ENCODE measurements around the gene EVC2.
A peak's percentile ranks its signal among the peaks of the same experiment; 100 is the strongest.

The EVC2 gene

DNA sequence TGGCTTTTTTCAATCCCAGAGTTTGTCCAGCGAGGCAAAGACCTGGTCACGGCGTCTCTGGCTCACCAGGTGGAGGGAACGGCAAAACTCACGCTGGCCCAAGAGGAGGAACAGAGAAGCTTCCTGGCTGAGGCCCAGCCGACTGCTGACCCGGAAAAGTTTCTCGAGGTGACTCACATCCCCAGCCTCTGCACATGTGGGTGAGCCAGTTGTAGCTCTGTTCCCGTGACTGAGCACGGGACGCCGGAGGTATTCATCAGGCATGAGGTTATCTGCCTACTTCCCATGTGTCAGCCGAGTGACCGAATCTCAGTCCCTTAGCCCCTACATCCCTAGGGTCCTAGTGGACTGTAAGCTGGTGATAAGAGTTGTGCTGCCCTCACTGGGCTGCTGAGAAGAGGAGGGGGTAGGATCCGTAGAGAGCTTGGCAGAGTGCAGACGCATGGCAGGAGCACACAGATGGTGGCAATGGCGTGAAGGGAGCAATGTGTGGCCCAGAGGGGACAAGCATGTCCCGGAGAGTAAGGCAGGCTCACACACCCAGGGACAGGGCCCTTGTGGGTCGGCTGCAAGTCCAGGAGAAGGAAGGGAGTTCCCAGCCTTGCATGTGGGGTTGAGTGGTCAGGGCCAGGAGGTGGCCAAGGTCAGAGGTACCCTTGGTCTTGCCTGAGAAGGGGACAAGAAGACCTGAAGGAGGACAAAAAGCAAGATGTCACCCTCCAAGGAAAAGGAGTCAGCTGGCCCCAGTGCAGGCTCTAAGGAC, 45.6 kb upstream of the EVC2 start:
- Histone ChIP-seq H3K14ac (ENCODE audit: low read length) (no peak overlapping the region), H3K4me1 (ENCODE audit: control insufficient read depth in 2 of 2, insufficient read depth in 1 of 2, low read depth in 1 of 2, low read length in 2 of 2) (peaks cover 0 to 12% of the 10 kb centered on the region in 2 donors), H3K79me1 (ENCODE audit: low read depth, low read length) (no peaks in the 10 kb centered on the region), H2BK15ac (ENCODE audit: low read length) (no peak overlapping the region), H3K27me3 (ENCODE audit: control insufficient read depth in 3 of 3, insufficient read depth in 3 of 3, low read depth in 1 of 3, low read length in 3 of 3) (no peaks in the 10 kb centered on the region), H4K8ac (ENCODE audit: low read depth, low read length) (no peak overlapping the region), H3K4ac (ENCODE audit: low read length) (no peak overlapping the region), H2AFZ (ENCODE audit: low read length) (no peak overlapping the region), H3K27ac (replicated peaks; ENCODE audit: low read length) (no peak overlapping the region), H3K18ac (ENCODE audit: low read length) (no peak overlapping the region), H3K9me3 (replicated peaks in 1 of 2; ENCODE audit: control insufficient read depth in 2 of 2, insufficient read depth in 1 of 2, low read depth in 1 of 2, low read length in 2 of 2) (peaks cover 0 to 4% of the 10 kb centered on the region in 2 donors), H3K4me3 (ENCODE audit: low read length in 2 of 2) (peak overlapping the region in 1 of 2 donors; percentile 31), H3K36me3 (replicated peaks in 1 of 2; ENCODE audit: control insufficient read depth in 2 of 2, insufficient read depth in 2 of 2, low read length in 2 of 2) (peaks cover 26 to 73% of the 10 kb centered on the region in 2 donors), H2BK5ac (ENCODE audit: low read length) (no peak overlapping the region), H3K4me2 (ENCODE audit: insufficient read depth, low read length, poor library complexity, severe bottlenecking) (no peak overlapping the region), H4K91ac (ENCODE audit: low read depth, low read length, poor library complexity) (no peak overlapping the region), H3K23ac (ENCODE audit: low read depth, low read length, poor library complexity) (no peak overlapping the region), H2BK12ac (ENCODE audit: low read length) (no peak overlapping the region), H2BK120ac (ENCODE audit: low read depth, low read length) (no peak overlapping the region), H3K9ac (ENCODE audit: low read depth, low read length, poor library complexity) (no peak overlapping the region), H2AK5ac (ENCODE audit: low read depth, low read length) (no peak overlapping the region)
- no peak for DNase-seq (ENCODE audit: low spot score)
- WGBS, 2 donors (ENCODE audit: extremely low coverage in 2 of 2, insufficient read length in 2 of 2, insufficient replicate concordance in 1 of 2) = no CpG with 5 or more reads among the region's 19 CpGs

DNA sequence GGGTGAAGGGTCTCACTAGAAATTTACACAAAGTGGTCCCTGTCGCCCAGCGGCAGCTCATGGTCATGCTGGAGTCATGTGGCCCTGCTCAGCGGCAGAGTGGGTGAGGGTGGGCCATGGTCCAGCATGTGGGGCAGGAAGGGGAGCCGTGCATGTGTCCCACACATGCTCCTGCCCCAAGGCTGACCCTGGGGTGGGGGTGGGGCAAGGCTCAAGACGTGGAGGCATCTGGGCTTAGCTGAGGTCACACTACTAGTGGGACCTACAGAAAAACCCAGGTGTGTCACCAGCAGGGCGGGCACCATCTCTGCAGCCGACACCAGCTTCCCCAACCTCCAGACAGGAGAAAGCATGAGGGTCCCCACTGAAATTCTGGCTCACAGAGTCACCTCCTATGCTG, 45.0 kb upstream of the EVC2 start:
- Histone ChIP-seq H3K4ac (ENCODE audit: low read length) (no peak overlapping the region), H3K27me3 (ENCODE audit: control insufficient read depth in 3 of 3, insufficient read depth in 3 of 3, low read depth in 1 of 3, low read length in 3 of 3) (no peaks in the 10 kb centered on the region), H2BK120ac (ENCODE audit: low read depth, low read length) (no peak overlapping the region), H3K4me3 (ENCODE audit: low read length in 2 of 2) (no peak overlapping the region), H2BK12ac (ENCODE audit: low read length) (no peak overlapping the region), H2BK5ac (ENCODE audit: low read length) (no peak overlapping the region), H3K9ac (ENCODE audit: low read depth, low read length, poor library complexity) (peak overlapping the region; percentile 38), H3K27ac (replicated peaks; ENCODE audit: low read length) (no peak overlapping the region), H2AFZ (ENCODE audit: low read length) (no peak overlapping the region), H3K79me1 (ENCODE audit: low read depth, low read length) (no peaks in the 10 kb centered on the region), H3K18ac (ENCODE audit: low read length) (peak overlapping the region; percentile 59), H3K4me1 (ENCODE audit: control insufficient read depth in 2 of 2, insufficient read depth in 1 of 2, low read depth in 1 of 2, low read length in 2 of 2) (peaks cover 0 to 12% of the 10 kb centered on the region in 2 donors), H4K8ac (ENCODE audit: low read depth, low read length) (no peak overlapping the region), H2AK5ac (ENCODE audit: low read depth, low read length) (no peak overlapping the region), H3K14ac (ENCODE audit: low read length) (no peak overlapping the region), H3K36me3 (replicated peaks in 1 of 2; ENCODE audit: control insufficient read depth in 2 of 2, insufficient read depth in 2 of 2, low read length in 2 of 2) (peaks cover 26 to 75% of the 10 kb centered on the region in 2 donors), H3K4me2 (ENCODE audit: insufficient read depth, low read length, poor library complexity, severe bottlenecking) (no peak overlapping the region), H3K9me3 (replicated peaks in 1 of 2; ENCODE audit: control insufficient read depth in 2 of 2, insufficient read depth in 1 of 2, low read depth in 1 of 2, low read length in 2 of 2) (peaks cover 0 to 4% of the 10 kb centered on the region in 2 donors), H4K91ac (ENCODE audit: low read depth, low read length, poor library complexity) (no peak overlapping the region), H2BK15ac (ENCODE audit: low read length) (no peak overlapping the region), H3K23ac (ENCODE audit: low read depth, low read length, poor library complexity) (no peak overlapping the region)
- no peak for DNase-seq (ENCODE audit: low spot score)
- no CpG with 5 or more reads among the region's 7 CpGs for WGBS, 2 donors (ENCODE audit: extremely low coverage in 2 of 2, insufficient read length in 2 of 2, insufficient replicate concordance in 1 of 2)

DNA sequence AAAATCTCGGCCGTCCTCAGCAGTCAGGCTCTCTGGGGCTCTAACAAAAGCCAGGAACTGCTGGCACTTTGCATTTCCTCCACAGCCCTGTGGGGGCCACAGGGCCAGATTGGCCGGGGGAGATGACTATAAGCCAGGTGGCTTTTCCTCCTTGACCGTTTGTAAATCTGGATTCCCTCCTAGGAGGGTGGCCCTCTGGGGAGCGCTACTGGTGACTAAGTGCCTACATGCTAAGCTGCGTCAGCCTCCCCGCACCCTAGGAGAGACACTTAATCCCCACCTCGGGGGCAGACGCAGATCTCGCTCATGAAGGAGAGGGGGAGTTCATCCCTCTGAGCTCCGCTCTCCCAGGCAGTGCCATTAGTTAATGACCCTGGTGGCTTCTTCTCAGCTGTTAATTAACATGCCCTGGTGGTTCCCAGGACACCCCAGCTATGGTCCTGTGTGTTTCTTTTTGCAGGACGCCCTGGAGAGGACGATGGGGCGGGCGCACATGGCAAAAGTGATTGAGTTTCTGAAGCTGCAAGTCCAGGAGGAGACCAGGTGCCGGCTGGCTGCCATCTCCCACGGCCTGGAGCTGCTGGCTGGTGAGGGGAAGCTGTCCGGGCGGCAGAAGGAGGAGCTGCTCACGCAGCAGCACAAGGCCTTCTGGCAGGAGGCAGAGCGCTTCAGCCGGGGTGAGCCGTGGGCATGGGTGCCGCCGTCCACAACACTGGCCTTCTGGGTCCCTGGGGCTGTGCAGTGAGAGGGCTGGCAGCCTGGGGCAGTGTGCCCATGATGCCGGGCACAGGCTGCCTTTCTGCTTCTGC, 44.2 kb upstream of the EVC2 start:
- Histone ChIP-seq H3K4ac (ENCODE audit: low read length) (no peak overlapping the region), H3K36me3 (replicated peaks in 1 of 2; ENCODE audit: control insufficient read depth in 2 of 2, insufficient read depth in 2 of 2, low read length in 2 of 2) (peaks cover 29 to 73% of the 10 kb centered on the region in 2 donors), H2BK12ac (ENCODE audit: low read length) (no peak overlapping the region), H3K9ac (ENCODE audit: low read depth, low read length, poor library complexity) (peak overlapping the region; percentile 32), H3K27ac (replicated peaks; ENCODE audit: low read length) (no peak overlapping the region), H3K4me2 (ENCODE audit: insufficient read depth, low read length, poor library complexity, severe bottlenecking) (no peak overlapping the region), H3K4me1 (ENCODE audit: control insufficient read depth in 2 of 2, insufficient read depth in 1 of 2, low read depth in 1 of 2, low read length in 2 of 2) (peaks cover 0 to 12% of the 10 kb centered on the region in 2 donors), H2AFZ (ENCODE audit: low read length) (no peak overlapping the region), H2BK5ac (ENCODE audit: low read length) (peak overlapping the region; percentile 63), H3K14ac (ENCODE audit: low read length) (peak overlapping the region; percentile 42), H2BK120ac (ENCODE audit: low read depth, low read length) (no peak overlapping the region), H3K4me3 (ENCODE audit: low read length in 2 of 2) (no peak overlapping the region), H2BK15ac (ENCODE audit: low read length) (no peak overlapping the region), H3K9me3 (replicated peaks in 1 of 2; ENCODE audit: control insufficient read depth in 2 of 2, insufficient read depth in 1 of 2, low read depth in 1 of 2, low read length in 2 of 2) (peaks cover 0 to 4% of the 10 kb centered on the region in 2 donors), H3K27me3 (ENCODE audit: control insufficient read depth in 3 of 3, insufficient read depth in 3 of 3, low read depth in 1 of 3, low read length in 3 of 3) (no peaks in the 10 kb centered on the region), H3K23ac (ENCODE audit: low read depth, low read length, poor library complexity) (no peak overlapping the region), H4K91ac (ENCODE audit: low read depth, low read length, poor library complexity) (no peak overlapping the region), H4K8ac (ENCODE audit: low read depth, low read length) (no peak overlapping the region), H2AK5ac (ENCODE audit: low read depth, low read length) (no peak overlapping the region), H3K79me1 (ENCODE audit: low read depth, low read length) (no peaks in the 10 kb centered on the region), H3K18ac (ENCODE audit: low read length) (peak overlapping the region; percentile 82)
- WGBS, 2 donors (ENCODE audit: extremely low coverage in 2 of 2, insufficient read length in 2 of 2, insufficient replicate concordance in 1 of 2) = no CpG with 5 or more reads among the region's 26 CpGs
- DNase-seq (ENCODE audit: low spot score) = peak; percentile 18

Measured in neuronal stem cell (in vitro differentiated cells).